Measurements from ENCODE around the gene CALR.

Gene CALR

DNA sequence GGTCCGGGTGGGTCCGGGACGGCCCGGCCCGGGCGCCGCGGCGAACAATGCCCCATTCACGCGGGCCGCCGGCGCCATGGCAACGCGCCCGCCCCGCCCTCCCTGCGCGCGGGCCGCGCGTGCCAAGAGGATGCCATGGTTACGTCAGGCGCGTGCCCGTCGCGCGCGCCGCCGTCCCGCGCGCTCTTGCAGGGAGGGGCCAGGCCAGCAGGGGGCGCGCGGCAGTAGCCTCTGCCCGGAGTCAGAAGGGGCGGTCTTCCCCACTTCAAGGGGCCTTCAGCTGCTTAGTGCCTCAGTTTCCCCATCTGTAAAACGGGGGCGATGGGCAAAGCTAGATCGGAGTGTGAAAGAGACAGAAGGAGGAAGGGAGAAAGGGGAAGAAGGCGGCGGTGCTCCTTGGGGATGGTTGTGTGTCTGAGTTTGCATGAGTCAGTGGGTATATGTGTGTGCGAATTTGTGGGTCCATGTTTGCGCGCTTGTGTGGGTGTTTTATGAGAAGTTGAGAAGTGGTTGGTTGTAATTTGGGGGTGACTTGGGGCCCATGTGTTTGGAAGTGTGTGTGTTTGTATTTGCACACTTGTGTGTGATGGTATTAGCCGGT is 45.2 kb downstream of the CALR start:
- peak; percentile 56 to 85 for DNase-seq

DNA sequence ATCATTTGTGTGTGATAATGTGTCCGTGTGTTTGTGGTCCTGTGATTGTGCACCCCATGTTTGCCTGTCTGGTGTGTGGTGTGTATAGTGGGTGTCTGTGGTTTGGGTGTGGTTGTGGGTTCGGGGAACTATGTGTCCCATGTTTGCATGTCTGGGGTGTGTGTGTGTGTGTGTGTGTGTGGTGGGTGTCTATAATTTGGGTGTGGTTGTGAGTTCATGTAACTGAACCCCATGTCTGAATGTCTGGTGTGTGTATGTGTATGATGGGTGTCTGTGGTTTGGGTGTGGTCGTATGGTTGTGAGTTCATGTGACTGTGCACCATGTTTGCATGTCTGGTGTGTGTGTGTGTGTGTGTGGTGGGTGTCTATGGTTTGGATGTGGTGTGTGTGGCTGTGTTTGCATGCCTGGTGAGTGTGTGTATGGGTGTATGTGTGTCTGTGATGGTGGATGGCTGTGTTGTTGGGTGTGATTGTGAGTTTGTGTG is 45.8 kb downstream of the CALR start:
- DNase-seq: no peak

DNA sequence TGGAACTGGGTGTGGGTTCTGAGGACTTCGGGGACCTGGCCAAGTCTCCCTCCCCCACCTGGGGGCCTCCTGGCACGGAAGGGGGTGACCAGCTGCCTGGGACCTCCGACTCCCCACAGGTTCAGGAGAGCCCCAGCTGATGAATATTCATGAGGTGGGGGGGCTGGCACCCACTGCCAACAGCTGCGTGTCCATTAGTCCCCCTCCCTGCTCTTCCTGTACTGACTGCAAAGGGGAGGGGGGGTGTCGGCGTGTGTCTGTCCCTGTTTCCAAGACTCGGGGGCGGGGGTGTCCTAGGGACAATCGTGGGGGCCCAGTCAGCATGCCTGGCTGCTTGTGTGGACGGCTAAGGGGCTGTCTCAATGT is 46.3 kb downstream of the CALR start:
- DNase-seq: peak in 1 of 2 experiments; percentile 65

DNA sequence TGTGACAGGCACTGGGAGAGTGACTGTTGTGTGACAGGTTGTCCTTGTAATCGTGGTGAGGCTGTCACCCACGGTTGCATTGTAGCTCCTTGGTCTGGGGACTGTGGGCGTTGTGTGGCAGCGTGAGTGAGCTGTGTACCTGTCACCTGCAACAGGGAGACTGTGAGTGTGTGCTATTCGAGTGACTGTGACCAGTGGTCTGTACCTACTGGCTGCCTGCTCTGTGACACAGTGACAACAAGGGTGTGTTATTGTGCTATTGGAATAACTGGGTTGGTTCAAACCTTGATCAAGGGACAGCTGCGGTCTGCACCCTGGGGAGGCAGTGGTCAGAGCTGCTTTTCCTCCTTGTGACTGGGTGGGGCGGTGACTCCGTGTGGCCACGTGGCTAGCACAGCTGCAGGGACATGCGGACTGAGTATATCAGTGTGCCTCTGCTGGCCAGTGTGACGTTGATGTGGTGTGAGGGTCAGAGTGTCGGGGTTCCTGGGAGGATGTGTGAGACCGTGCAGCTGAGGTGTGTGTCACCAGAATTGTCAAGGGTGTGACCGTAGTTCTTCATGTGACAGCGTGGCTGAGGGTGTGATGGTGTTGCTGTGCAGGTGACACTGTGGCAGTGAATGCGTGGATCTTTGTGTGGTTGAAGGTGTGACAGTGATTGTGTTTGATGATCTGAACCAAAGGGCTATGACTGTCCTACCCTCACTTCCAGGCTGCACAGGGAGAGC is 46.8 kb downstream of the CALR start:
- DNase-seq: peak in 1 of 2 experiments; percentile 60

- DNase-seq: no peak
These were observed 48.3 kb downstream of the CALR start for GRCh38 chr19:12986726-12987125.

DNA sequence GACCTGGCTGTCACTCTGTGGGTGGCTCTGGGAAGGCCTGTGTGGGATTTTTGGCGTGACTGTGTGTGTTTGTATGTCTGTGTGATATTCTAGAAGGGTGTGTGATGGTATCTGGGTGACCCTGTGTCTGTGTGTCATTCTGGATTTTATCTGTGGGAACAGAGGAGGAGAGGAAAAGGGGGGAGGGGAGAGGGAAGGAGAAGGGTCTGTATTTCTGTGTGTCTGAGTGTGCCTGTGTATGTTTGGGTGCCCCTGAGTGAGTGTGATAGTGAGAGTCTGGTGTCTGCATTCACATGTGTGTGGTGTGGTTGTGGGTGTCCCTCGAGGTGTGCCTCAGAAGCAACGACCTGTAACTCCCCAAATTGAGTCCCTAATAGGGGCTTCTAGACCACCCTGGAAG is 48.8 kb downstream of the CALR start:
- DNase-seq: no peak

- no peak for DNase-seq
These were observed 49.4 kb downstream of the CALR start for GRCh38 chr19:12987781-12988180.

DNA sequence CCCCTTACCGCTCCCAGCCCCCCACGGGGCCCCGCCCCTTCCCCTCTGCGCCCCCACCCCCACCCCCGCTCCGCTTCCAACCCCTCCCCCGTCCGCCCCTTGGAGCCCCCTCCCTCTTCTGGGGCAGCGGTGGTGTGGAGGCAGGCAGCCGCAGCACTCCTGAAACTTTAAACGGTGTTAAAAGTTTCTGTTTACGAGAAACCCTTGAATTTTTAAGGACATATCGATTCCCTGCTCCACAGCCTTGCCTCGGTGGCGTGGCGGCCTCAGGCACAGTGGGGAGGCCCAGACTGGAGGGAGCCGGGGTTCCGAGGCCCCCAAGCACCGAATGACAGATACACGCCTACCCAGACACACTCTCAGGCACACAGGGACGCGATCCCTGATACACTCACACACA is 52.0 kb downstream of the CALR start:
- no peak for DNase-seq

- no peak for DNase-seq
These were observed 52.4 kb downstream of the CALR start for GRCh38 chr19:12990853-12991252.

DNA sequence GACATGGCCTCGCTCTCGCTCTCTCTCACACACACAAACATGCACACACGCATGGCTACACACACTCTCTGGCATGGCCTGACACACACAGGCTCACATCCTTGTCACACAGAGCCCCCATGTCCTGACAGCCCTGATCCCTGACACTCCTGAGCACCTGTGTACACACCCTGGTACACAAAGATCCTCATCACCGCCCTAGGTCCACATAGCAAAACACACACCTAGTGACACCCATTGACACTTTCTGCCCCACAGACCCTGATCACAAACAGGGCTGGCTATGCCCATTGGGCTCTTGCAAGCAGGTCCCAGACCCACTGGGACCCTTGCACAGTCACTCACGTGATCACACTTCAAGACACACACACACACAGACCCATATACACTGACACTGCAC is 52.9 kb downstream of the CALR start:
- DNase-seq: no peak

GRCh38 chr19:12992729-12993128 is 54.3 kb downstream of the CALR start:
- no peak for DNase-seq

DNA sequence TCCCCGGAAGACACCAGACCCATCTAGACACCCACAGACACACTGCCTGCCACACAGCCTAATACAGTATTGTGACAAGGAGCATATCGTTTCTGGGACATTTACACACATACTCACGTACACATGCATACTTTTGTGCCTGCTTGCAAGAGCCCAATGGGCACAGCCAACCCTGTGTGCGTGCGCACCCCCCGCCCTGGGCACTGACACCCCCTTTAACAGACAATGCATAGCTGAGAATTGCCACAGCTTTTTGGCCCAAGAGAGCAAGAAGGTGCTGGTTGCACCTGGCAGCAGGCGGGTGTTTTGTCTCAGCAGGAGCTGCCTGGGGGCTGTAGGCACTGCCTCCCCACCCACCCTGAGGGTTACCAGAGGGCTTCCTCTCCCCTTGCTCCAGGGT is 55.2 kb downstream of the CALR start:
- no peak for DNase-seq

All from NCI-H524 (cell line).